Measurements from ENCODE around the gene SAMD13. TPM values are rescaled to one million over a fixed set of nuclear protein-coding genes. Genes with fewer than 3 reads are reported as not detected.

The SAMD13 gene
- total and polyA plus RNA-seq, 2 of the 4 experiments (the other 2 are of a cell fraction), result 0.27 to 0.36 TPM

GRCh38 chr1:84373436-84374141 is 72.1 kb downstream of the SAMD13 start:
- no peak overlapping the region for H3K4me3 ChIP-seq (ENCODE audit: insufficient read depth, low read depth, low read length)
- intact Hi-C loops (cut with micrococcal nuclease), result no loop called here
- dilution Hi-C loops (cut with HindIII; ENCODE audit: low sequenced_read_pairs, unreplicated experiment), result no loop called here
- H3K9me3 ChIP-seq (ENCODE audit: control insufficient read depth, insufficient read depth, low read length), result no peaks in the 10 kb centered on the region
- H2BK15ac ChIP-seq (ENCODE audit: low read depth, low read length), result no peak overlapping the region
- H3K9ac ChIP-seq (ENCODE audit: low read depth, low read length), result no peak overlapping the region
- H4K20me1 ChIP-seq (ENCODE audit: insufficient read depth, low read length), result no peaks in the 10 kb centered on the region
- no peaks in the 10 kb centered on the region for H3K36me3 ChIP-seq (ENCODE audit: control insufficient read depth, insufficient read depth, low read length)
- ATAC-seq (ENCODE audit: low read depth), result no peak
- H4K8ac ChIP-seq (ENCODE audit: low read depth in 2 of 2, low read length in 2 of 2), result no peak overlapping the region
- no TSS peak for BruUV-seq (replicated peaks)
- H2BK5ac ChIP-seq (ENCODE audit: low read depth, low read length, poor library complexity, severe bottlenecking), result no peak overlapping the region
- H3K79me1 ChIP-seq (ENCODE audit: low read depth in 1 of 2, low read length in 2 of 2), result no peaks in the 10 kb centered on the region
- H4K91ac ChIP-seq (ENCODE audit: insufficient read depth, low read depth, low read length), result no peak overlapping the region
- no CpG with 5 or more reads among the region's 2 CpGs for WGBS, 2 experiments (ENCODE audit: extremely low coverage in 2 of 2, insufficient read length in 1 of 2)
- H2BK120ac ChIP-seq (ENCODE audit: low read depth, low read length), result no peak overlapping the region
- H4K5ac ChIP-seq (ENCODE audit: low read depth, low read length), result no peak overlapping the region
- DNase-seq, result peak; percentile 47
- H2AK5ac ChIP-seq (ENCODE audit: low read depth, low read length), result no peak overlapping the region
- no peak overlapping the region for H3K14ac ChIP-seq (replicated peaks; ENCODE audit: low read depth, low read length)
- no peak overlapping the region for H2AK9ac ChIP-seq (replicated peaks; ENCODE audit: low read depth, low read length, poor library complexity)
- no peak overlapping the region for H3K27ac ChIP-seq (ENCODE audit: insufficient read depth, low read length)
- H3K4me1 ChIP-seq (ENCODE audit: control insufficient read depth, insufficient read depth, low read length), result peaks cover 12% of the 10 kb centered on the region
- H3K9me1 ChIP-seq (ENCODE audit: insufficient read depth, low read length), result peaks cover 5% of the 10 kb centered on the region
- no peak overlapping the region for H2BK20ac ChIP-seq (ENCODE audit: low read depth, low read length)
- H3K4ac ChIP-seq (ENCODE audit: low read depth, low read length), result no peak overlapping the region
- in situ Hi-C loops (cut with MboI; ENCODE audit: low sequenced_read_pairs), result no loop called here
- peak overlapping the region; percentile 15; the same call in 1 of the 2 replicates for H3K18ac ChIP-seq (ENCODE audit: low read depth, low read length)
- H3K4me2 ChIP-seq (ENCODE audit: low read depth, low read length), result no peak overlapping the region
- no peak overlapping the region for H3K56ac ChIP-seq (ENCODE audit: extremely low read depth, insufficient read depth, low read length)
- no peak overlapping the region for H3K23ac ChIP-seq (ENCODE audit: low read depth, low read length)
- TF ChIP-seq ELK1 (IDR thresholded peaks at IDR 0.05; ENCODE audit: borderline replicate concordance, low read depth, low read length) (no peak), CTCF (conservative IDR thresholded peaks at IDR 0.05; ENCODE audit: low read depth, low read length) (no peak), CEBPB (IDR thresholded peaks at IDR 0.05; ENCODE audit: low read depth, low read length) (peak; percentile 49; the same call in 1 of the 2 replicates)
- CTCF ChIA-PET, result no interaction called here
- no peaks in the 10 kb centered on the region for H3K27me3 ChIP-seq (ENCODE audit: control insufficient read depth, insufficient read depth, low read length)
- POLR2A ChIA-PET (ENCODE audit: unreplicated experiment), result no interaction called here
- no peak overlapping the region for H2AFZ ChIP-seq (replicated peaks; ENCODE audit: low read length, poor library complexity)
